Measurements from ENCODE around the gene CIRBP.

CIRBP gene

GRCh38 chr19:1230783-1231489 is 38.2 kb upstream of the CIRBP start:
- no peak for DNase-seq

GRCh38 chr19:1231729-1232637 is 37.1 kb upstream of the CIRBP start:
- DNase-seq: no peak

GRCh38 chr19:1232652-1233072 is 36.5 kb upstream of the CIRBP start:
- DNase-seq: no peak

GRCh38 chr19:1233115-1233667 is 35.9 kb upstream of the CIRBP start:
- no peak for DNase-seq

GRCh38 chr19:1234051-1234954 is 34.8 kb upstream of the CIRBP start:
- no peak for DNase-seq

GRCh38 chr19:1234955-1235380 is 34.2 kb upstream of the CIRBP start:
- DNase-seq: no peak

- DNase-seq: peak in 4 of 51 donors; percentile 20 to 51 (median 42)
Measured at GRCh38 chr19:1235625-1236538, 33.2 kb upstream of the CIRBP start.

- peak in 20 of 51 donors; percentile 18 to 63 (median 46) for DNase-seq
Measured at GRCh38 chr19:1236576-1236975, 32.6 kb upstream of the CIRBP start.

- DNase-seq: peak in 27 of 51 donors; percentile 11 to 61 (median 41)
Measured at GRCh38 chr19:1237027-1237659, 32.0 kb upstream of the CIRBP start.

- DNase-seq: peak in 34 of 51 donors; percentile 14 to 83 (median 48)
Measured at GRCh38 chr19:1237754-1238368, 31.3 kb upstream of the CIRBP start, which contains the start of gene CBARP. Gene CBARP (minus strand): TSS chr19:1238005. CDS start chr19:1236100, 1,905 bp downstream.

GRCh38 chr19:1238369-1239303 is 30.5 kb upstream of the CIRBP start:
- DNase-seq: peak in 5 of 51 donors; percentile 16 to 43 (median 28)

GRCh38 chr19:1239420-1239795 is 29.7 kb upstream of the CIRBP start:
- DNase-seq: peak in 2 of 51 donors; percentile 47 to 49

- peak; percentile 36 to 96 (median 82) for DNase-seq
Measured at GRCh38 chr19:1239796-1240737, 29.1 kb upstream of the CIRBP start.

GRCh38 chr19:1240925-1241324 is 28.2 kb upstream of the CIRBP start:
- DNase-seq: peak in 1 of 51 donors; percentile 26

GRCh38 chr19:1241417-1242095 is 27.6 kb upstream of the CIRBP start, which contains the start of gene ATP5F1D:
Gene ATP5F1D (plus strand): TSS chr19:1241751. CDS start chr19:1241851, 100 bp downstream.
- peak; percentile 38 to 95 (median 88) for DNase-seq
